ENCODE measurements around the gene ENTR1. TPM values are rescaled to one million over a fixed set of nuclear protein-coding genes. Genes with fewer than 3 reads are reported as not detected.

ENTR1 gene
- total and polyA plus RNA-seq, 2 experiments from 2014 or later, result 25.6 to 30.2 TPM

DNA sequence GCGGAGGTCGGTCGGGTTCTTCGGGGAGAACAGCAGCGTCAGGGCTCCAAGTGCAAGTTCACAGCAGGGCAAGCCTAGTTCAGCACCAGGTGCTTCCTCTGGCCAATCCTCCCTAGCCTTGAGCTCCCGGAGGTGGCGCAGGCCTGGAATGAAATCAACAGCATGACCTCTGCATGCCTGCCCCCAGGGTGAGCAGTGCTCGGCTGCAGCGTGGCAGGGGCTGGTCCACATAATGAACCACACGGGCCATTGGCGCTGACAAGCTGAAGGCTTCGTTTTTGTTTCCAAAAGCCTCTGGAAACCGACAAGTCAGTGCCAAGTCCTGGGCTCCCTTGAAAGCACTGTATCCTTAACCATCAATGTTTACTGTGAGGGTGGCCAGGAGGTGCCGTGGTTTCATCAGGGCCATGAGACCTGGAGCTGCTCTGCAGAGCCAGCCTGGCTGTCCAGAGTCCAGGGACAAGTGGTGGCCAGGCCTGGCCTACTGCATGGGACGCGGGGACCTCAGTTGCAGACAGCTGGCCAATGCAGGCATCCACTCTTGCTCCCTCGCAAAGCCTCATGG is 31.3 kb upstream of the ENTR1 start:
- Histone ChIP-seq H3K4me1 (ENCODE audit: low read depth) (peaks cover 6% of the 10 kb centered on the region), H3K9me3 (ENCODE audit: low read depth) (no peaks in the 10 kb centered on the region), H3K27me3 (no peaks in the 10 kb centered on the region), H3K27ac (no peak overlapping the region), H3K4me3 (no peak overlapping the region), H3K36me3 (peaks cover 34% of the 10 kb centered on the region)
- TF ChIP-seq, protein P1, sequence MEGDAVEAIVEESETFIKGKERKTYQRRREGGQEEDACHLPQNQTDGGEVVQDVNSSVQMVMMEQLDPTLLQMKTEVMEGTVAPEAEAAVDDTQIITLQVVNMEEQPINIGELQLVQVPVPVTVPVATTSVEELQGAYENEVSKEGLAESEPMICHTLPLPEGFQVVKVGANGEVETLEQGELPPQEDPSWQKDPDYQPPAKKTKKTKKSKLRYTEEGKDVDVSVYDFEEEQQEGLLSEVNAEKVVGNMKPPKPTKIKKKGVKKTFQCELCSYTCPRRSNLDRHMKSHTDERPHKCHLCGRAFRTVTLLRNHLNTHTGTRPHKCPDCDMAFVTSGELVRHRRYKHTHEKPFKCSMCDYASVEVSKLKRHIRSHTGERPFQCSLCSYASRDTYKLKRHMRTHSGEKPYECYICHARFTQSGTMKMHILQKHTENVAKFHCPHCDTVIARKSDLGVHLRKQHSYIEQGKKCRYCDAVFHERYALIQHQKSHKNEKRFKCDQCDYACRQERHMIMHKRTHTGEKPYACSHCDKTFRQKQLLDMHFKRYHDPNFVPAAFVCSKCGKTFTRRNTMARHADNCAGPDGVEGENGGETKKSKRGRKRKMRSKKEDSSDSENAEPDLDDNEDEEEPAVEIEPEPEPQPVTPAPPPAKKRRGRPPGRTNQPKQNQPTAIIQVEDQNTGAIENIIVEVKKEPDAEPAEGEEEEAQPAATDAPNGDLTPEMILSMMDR (IDR thresholded peaks at IDR 0.05; ENCODE audit: low read depth, low read length), result no peak
- DNase-seq (ENCODE audit: low read depth in 1 of 2, low spot score in 1 of 2), result no peak

DNA sequence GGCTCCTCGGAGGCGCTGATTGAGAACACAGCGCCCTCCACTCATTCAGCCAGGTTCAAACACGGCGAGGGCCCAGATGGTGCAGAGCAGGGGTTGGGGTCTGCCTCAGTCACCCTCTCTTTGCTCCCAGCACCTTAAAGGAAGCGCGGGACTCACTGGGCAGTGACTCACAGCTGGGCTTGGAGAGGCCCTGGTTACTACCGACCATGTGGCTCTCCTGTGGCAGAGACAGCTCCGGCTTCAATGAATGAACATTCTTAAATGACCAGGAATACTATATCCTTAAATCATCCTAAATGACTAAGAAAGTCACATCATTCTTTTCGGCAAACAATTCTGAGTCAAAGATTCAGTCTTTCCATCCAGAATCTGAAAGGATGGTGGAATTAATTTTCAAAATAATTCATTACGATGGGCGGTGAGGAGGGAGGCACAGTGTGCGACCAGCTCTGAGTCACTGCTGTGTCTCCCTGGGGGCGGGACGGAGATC is 30.8 kb upstream of the ENTR1 start:
- H3K27me3 ChIP-seq, result no peaks in the 10 kb centered on the region
- H3K27ac ChIP-seq, result no peak overlapping the region
- no peaks in the 10 kb centered on the region for H3K9me3 ChIP-seq (ENCODE audit: low read depth)
- H3K4me1 ChIP-seq (ENCODE audit: low read depth), result peaks cover 6% of the 10 kb centered on the region
- TF ChIP-seq, protein P1 (IDR thresholded peaks at IDR 0.05; ENCODE audit: low read depth, low read length), result no peak
- no peak for DNase-seq (ENCODE audit: low read depth in 1 of 2, low spot score in 1 of 2)
- no peak overlapping the region for H3K4me3 ChIP-seq
- H3K36me3 ChIP-seq, result peaks cover 30% of the 10 kb centered on the region

DNA sequence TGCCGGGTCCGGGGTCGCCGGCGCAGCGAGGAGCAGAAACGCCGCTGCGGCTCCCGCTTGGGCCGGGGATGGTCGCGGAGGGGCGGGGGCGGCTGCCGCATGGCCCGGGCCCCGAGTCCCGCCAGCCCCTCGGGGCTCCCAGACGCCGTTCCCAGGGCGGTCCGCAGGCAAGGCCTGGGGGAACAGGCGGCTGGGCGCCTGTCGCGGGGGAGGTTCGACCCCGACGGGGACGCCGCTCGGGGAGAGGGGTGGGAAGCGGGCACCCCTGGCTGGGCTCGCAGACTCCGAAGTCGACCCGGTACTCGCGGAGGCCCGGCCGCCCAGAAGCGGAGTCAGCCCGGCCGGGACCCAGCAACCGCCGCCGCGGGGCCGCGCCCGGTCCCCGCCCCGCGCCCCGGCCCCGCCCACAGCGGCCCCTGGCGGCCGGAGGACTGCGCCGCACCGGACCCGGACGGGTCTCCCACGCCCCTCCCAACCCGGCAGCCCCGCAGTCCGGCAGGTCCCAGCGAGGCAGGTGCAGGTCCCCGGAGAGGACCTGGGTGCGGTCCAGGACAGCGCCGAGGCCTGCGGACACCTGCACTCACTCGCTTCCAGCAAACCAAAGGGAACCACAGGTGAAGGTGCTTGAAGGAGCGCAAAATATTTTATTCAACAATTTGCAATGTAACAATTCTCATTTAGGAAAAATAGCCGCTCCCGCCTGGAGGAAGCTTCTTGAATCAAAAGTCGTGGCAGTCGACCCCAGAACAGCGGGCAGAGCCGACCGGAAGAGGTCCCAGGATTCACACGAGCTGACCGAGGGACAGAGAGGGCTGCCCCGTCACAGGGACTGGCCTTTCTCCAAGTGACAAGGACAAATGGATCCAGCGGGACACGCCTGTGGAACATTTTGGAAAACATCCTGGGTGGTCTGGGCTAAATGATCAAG is 29.3 kb upstream of the ENTR1 start, which contains the start of gene INPP5E:
TSS of gene INPP5E (minus strand) at position 365 of the 928 bp plus-strand sequence. CDS start 426 bp downstream, outside the sequence.
- peak within 1 kb of the TSS; percentile 64 for H3K27ac ChIP-seq

DNA sequence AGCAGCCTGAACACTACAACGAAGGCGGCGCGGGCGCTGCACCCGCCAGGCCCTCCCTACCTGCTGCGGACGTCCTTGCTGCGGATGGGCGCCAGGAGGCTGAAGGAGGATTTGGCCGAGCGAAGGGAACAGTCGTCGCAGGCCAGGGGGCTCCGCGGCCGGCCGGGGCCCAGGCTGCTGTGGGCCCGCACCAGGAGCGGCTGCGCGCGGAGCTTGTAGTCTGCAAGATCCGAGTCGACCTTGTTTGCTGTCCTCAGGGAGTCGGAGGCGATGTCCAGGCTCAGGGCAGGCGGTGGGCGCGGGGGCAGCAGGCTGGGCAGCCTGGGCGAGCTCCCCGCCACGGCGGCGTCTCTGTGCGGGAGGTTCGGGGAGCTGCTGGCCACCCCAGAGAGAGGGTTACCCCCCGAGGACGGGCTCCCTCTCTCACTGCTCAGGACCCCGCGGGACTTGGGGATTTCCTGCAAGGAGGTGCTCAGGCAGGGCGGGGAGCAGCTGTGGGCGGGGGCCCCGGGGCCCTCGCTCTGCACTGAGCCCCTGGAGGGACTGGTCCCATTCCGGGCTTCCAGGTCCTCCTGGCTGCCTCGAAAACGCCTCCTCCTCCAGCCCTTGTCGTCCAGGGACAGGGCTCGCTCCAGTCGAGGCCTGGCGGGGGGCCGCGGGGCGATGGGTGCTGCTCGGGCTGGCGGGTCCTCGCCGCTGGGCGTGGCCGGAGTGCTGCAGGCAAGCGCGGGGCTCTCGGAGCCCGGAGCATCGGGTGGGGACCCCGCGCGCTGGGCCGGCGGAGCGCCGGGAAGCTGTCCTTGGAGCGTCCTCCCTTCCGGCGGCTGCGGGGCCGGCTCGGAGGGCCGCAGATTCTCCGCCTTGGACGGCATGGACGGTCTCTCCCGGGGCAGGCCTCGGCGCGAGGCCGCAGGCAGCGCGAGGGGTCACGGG is 28.4 kb upstream of the ENTR1 start:
- Histone ChIP-seq H3K27ac (peak overlapping the region; percentile 64), H3K36me3 (peaks cover 18% of the 10 kb centered on the region), H3K27me3 (no peaks in the 10 kb centered on the region), H3K4me3 (peak overlapping the region; percentile 99), H3K4me1 (ENCODE audit: low read depth) (peaks cover 6% of the 10 kb centered on the region), H3K9me3 (ENCODE audit: low read depth) (no peaks in the 10 kb centered on the region)
- TF ChIP-seq, protein P1 (IDR thresholded peaks at IDR 0.05; ENCODE audit: low read depth, low read length), result no peak
- peak; percentile 26 to 48 for DNase-seq (ENCODE audit: low read depth in 1 of 2, low spot score in 1 of 2)

More for the DNA sequence above, 29.3 kb upstream of the ENTR1 start, which contains the start of gene INPP5E:
- TF ChIP-seq, protein P1 (IDR thresholded peaks at IDR 0.05; ENCODE audit: low read depth, low read length), result peak; percentile 50
- H3K36me3 ChIP-seq, result peaks cover 20% of the 10 kb centered on the region
- peak; percentile 78 to 82 for DNase-seq (ENCODE audit: low read depth in 1 of 2, low spot score in 1 of 2)
- H3K4me1 ChIP-seq (ENCODE audit: low read depth), result peaks cover 6% of the 10 kb centered on the region
- H3K27me3 ChIP-seq, result no peaks in the 10 kb centered on the region
- peak within 1 kb of the TSS; percentile 99 for H3K4me3 ChIP-seq
- no peaks in the 10 kb centered on the region for H3K9me3 ChIP-seq (ENCODE audit: low read depth)

Measured in cardiac muscle cell (in vitro differentiated cells and primary cell).